Naive thymus-derived CD8-positive, alpha-beta T cell (primary cell): ENCODE measurements around the gene MCM9. TPM values are rescaled to one million over a fixed set of nuclear protein-coding genes. Genes with fewer than 3 reads are reported as not detected.

Source experiments
- ATAC-seq, 2 donors: fragments of 150-1000 bp; cut with Tn5 transposase in 1 of 2; sonication (Bioruptor Pico), chemical (Tn5 transposase) in 1 of 2; 1 replicate in 1 of 2; 2 replicates in 1 of 2; pipeline ENCODE4 v1.10.0; 2021; ENCODE audit warnings: mild to moderate bottlenecking in 2 of 2, moderate library complexity in 2 of 2
- POLR2A ChIA-PET: fragments of 350-600 bp; sonication (Branson Sonifier 250); formaldehyde crosslinking; loops from one replicate; lab custom pipeline; 2021; ENCODE audit warnings: antibody characterized with exemption; lab: Charles Lee
- DNase-seq, 10 donors: peaks; one replicate each; pipeline versions ENCODE4 v3.0.0 to v3.0.0-alpha.2; 2020 to 2022
- H3K27ac Mint-ChIP-seq, 10 donors: one replicate each; pipeline ENCODE4 v1.8.0; 2020 to 2022; ENCODE audit warnings: mild to moderate bottlenecking in 10 of 10, mixed read lengths in 10 of 10, moderate library complexity in 4 of 10, inconsistent platforms in 1 of 10
- H3K27me3 Mint-ChIP-seq, 5 donors: one replicate each; pipeline ENCODE4 v1.8.0; 2021 to 2022; ENCODE audit warnings: mixed read lengths in 5 of 5
- H3K36me3 Mint-ChIP-seq, 3 donors: one replicate each; pipeline ENCODE4 v1.8.0; 2020 to 2022; ENCODE audit warnings: mixed read lengths in 3 of 3, mild to moderate bottlenecking in 2 of 3, inconsistent platforms in 1 of 3
- H3K4me1 Mint-ChIP-seq, 4 donors: one replicate each; pipeline ENCODE4 v1.8.0; 2021 to 2022; ENCODE audit warnings: mixed read lengths in 4 of 4
- H3K4me3 Mint-ChIP-seq, 10 donors: one replicate each; pipeline ENCODE4 v1.8.0; 2020 to 2022; ENCODE audit warnings: mild to moderate bottlenecking in 10 of 10, mixed read lengths in 10 of 10, moderate library complexity in 6 of 10, inconsistent platforms in 1 of 10
- H3K9me3 Mint-ChIP-seq, 9 donors: one replicate each; pipeline ENCODE4 v1.8.0; 2020 to 2022; ENCODE audit warnings: mixed read lengths in 9 of 9, mild to moderate bottlenecking in 3 of 9, inconsistent platforms in 1 of 9, moderate library complexity in 1 of 9
- polyA plus RNA-seq, 3 donors: library from polyadenylated mRNA; unstranded; fragments of 300-500 nt; fragmentation: Illumina TruSeq; gene quantifications; one replicate each; pipeline ENCODE4 v1.2.3, GENCODE V29; 2021
- total RNA-seq, 8 experiments: library from RNA in 2 of 8; stranded (reverse) in 2 of 8; gene quantifications; one replicate each; pipeline ENCODE4 v1.2.3 and lab custom pipeline; 2021 to 2026

The MCM9 gene
- total and polyA plus RNA-seq, 5 experiments from 2014 or later = 9.3 to 34.2 (median 12.2) TPM

DNA sequence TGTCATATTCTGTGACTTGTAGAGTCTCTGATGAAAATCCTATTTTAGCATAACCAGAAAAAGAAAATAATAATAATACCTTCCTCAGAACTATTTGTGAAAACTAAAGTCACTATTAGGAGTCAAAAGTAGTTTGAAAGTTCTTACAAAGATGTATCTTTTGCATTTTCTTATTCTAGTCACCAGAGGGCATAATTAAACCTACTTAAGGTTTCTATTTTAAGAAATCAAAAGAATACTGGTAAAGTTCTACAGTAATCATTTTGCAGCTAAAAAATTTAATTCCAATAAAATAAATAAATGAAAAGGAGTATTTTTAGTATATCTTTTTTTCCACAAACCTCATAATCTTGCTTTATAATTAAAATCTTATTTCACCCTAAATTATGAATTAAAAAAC, 28.0 kb upstream of the MCM9 start:
- no peak for ATAC-seq
- DNase-seq = peak in 3 of 10 donors; percentile 6 to 16 (median 9)

DNA sequence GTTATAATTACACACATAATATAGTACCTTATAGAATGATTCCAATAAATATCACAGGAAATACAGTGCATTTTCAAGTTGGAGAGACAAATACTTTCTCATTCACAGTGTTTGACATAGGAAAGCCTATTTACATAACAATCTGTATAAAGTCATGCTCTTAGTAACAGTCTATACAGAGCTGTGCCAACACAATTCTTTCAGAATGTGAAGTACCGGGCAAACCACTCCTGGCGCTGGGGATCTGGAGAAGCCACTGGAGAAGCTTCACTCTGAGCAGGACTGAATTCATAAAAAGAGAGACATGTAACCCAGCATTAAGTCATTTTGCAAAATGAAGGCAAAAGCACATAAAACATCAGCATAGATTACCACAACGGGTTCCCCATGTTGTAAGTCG, 24.9 kb upstream of the MCM9 start:
- no peak for DNase-seq
- Mint-ChIP-seq H3K9me3 (no peaks in the 10 kb centered on the region), H3K4me3 (no peak overlapping the region), H3K4me1 (peaks cover 0 to 9% (median 1%) of the 10 kb centered on the region in 4 donors), H3K36me3 (peaks cover 0 to 3% (median 0%) of the 10 kb centered on the region in 3 donors), H3K27ac (peak overlapping the region in 1 of 10 donors; percentile 3), H3K27me3 (no peaks in the 10 kb centered on the region)
- ATAC-seq = no peak
- POLR2A ChIA-PET = interaction anchor here (0.6 kb wide), 1 partner anchor 151 kb away, joined by 3 read pairs; no protein-coding TSS in a partner anchor

More for the DNA sequence above, 28.0 kb upstream of the MCM9 start:
- Mint-ChIP-seq H3K36me3 (peaks cover 0 to 3% (median 0%) of the 10 kb centered on the region in 3 donors), H3K9me3 (no peaks in the 10 kb centered on the region), H3K27me3 (no peaks in the 10 kb centered on the region), H3K4me1 (peaks cover 0 to 7% (median 1%) of the 10 kb centered on the region in 4 donors), H3K27ac (no peak overlapping the region), H3K4me3 (no peak overlapping the region)
- POLR2A ChIA-PET = no interaction called here

DNA sequence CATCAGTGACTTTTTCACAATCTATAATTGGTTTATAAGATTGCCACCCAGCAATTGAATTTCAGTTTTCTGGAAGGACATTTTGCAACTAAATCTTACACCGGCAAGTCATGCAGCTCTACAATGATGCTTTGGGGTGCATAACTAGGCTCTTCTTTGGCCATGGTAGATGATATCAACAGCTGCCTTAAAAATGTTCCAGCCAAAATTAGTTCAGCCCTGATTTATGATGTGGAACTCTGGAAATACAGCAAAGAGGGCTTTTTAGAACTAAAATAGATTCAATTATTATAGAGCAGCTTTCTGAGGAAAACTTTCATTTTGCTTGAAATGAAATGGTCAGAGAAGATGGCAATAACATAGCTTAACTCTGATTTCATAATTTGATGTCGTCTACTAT, 18.4 kb upstream of the MCM9 start:
- H3K36me3 Mint-ChIP-seq = peaks cover 3 to 25% (median 23%) of the 10 kb centered on the region in 3 donors
- peaks cover 0 to 2% (median 0%) of the 10 kb centered on the region in 4 donors for H3K4me1 Mint-ChIP-seq
- POLR2A ChIA-PET = no interaction called here
- ATAC-seq = no peak
- H3K27me3 Mint-ChIP-seq = no peaks in the 10 kb centered on the region
- peaks cover 1 to 38% (median 13%) of the 10 kb centered on the region in 9 donors for H3K9me3 Mint-ChIP-seq
- no peak overlapping the region for H3K4me3 Mint-ChIP-seq
- no peak overlapping the region for H3K27ac Mint-ChIP-seq
- DNase-seq = no peak

DNA sequence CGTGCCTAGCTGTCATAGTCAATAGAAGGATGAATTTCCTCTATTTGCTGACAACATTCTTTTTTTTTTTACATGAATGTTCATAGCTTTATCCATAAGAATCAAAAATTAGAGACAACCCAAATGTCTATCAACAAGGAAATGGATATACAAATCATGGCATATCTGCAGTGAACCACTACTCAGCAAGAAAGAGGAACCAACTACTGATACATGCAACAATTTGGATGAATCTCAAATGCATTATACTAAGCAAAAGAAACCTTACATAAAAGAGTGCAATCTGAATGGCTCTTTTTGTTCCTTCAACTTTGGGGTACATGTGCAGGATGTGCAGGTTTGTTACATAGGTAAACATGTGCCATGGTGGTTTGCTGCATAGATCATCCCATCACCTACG, 17.7 kb upstream of the MCM9 start:
- Mint-ChIP-seq H3K36me3 (peaks cover 3 to 25% (median 23%) of the 10 kb centered on the region in 3 donors), H3K4me1 (peaks cover 0 to 2% (median 0%) of the 10 kb centered on the region in 4 donors), H3K9me3 (peaks cover 1 to 44% (median 14%) of the 10 kb centered on the region in 9 donors), H3K4me3 (no peak overlapping the region), H3K27me3 (no peaks in the 10 kb centered on the region), H3K27ac (peak overlapping the region in 1 of 10 donors; percentile 55)
- DNase-seq = no peak
- ATAC-seq = no peak
- POLR2A ChIA-PET = no interaction called here

DNA sequence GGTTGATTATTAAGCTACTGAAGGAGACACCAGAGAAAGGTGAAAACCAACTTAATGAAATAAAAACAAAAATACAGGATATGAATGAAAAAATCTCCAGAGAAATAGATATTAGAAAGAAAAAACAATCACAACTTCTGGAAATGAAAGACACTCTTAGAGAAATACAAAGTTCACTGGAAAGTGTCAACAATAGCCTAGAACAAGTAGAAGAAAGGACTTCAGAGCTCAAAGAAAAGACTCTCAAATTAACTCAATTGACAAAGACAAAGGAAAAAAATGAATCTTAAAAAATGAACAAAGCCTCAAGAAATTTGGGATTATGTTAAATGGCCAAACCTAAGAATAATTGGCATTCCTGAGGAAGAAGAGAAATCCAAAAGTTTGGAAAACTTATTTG, 10.3 kb upstream of the MCM9 start:
- POLR2A ChIA-PET = no interaction called here
- Mint-ChIP-seq H3K4me3 (no peak overlapping the region), H3K36me3 (peaks cover 8 to 53% (median 47%) of the 10 kb centered on the region in 3 donors), H3K27ac (no peak overlapping the region), H3K27me3 (no peaks in the 10 kb centered on the region), H3K4me1 (no peaks in the 10 kb centered on the region), H3K9me3 (peaks cover 13 to 81% (median 59%) of the 10 kb centered on the region in 9 donors)
- no peak for ATAC-seq
- DNase-seq = no peak

DNA sequence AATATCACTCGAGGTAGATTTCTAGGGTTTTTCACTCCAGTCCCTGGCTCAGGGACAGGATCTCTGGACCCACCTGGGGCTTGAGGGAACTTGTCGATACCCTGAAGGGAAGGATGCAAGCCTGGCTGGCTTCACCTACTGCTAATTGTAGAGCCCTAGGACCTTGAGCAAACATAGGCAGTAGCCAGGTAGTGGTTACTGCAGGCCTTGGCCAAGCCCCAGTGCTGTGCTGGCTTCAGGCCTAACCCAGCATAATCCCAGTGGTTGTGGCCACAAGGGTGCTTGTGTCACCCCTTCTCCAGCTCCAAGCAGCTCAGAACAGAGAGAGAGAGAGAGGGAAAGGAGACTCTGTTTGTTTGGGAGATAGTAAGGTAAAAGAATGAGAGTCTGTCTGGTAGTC, 5.8 kb upstream of the MCM9 start:
- no peak overlapping the region for H3K4me3 Mint-ChIP-seq
- no peak for DNase-seq
- no peak for ATAC-seq
- H3K27me3 Mint-ChIP-seq = no peaks in the 10 kb centered on the region
- POLR2A ChIA-PET = no interaction called here
- H3K27ac Mint-ChIP-seq = no peak overlapping the region
- peaks cover 4 to 49% (median 27%) of the 10 kb centered on the region in 9 donors for H3K9me3 Mint-ChIP-seq
- H3K4me1 Mint-ChIP-seq = peaks cover 6 to 17% (median 10%) of the 10 kb centered on the region in 4 donors
- H3K36me3 Mint-ChIP-seq = peaks cover 4 to 51% (median 32%) of the 10 kb centered on the region in 3 donors

DNA sequence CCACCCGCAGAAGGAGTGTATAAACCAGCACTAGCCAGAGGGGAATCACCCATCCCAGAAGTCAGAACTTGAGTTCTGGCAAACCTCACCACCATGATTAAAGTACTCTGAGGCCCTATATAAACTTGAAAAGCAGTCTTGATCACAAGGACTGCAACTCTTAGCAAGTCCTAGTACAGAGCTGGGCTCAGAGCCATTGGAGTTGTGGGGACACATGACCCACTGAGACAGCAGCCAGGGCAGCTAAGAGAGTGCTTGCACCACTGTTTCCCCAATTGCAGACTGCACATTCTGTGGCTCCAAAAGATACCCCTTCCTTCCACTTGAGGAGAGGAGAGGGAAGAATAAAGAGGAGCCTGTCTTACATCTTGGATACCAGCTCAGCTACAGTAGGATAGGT, 4.7 kb upstream of the MCM9 start:
- Mint-ChIP-seq H3K27me3 (no peaks in the 10 kb centered on the region), H3K36me3 (peaks cover 4 to 49% (median 21%) of the 10 kb centered on the region in 3 donors), H3K27ac (peak overlapping the region in 1 of 10 donors; percentile 15), H3K4me3 (no peak overlapping the region), H3K4me1 (peaks cover 10 to 28% (median 16%) of the 10 kb centered on the region in 4 donors), H3K9me3 (peaks cover 2 to 41% (median 17%) of the 10 kb centered on the region in 9 donors)
- POLR2A ChIA-PET = no interaction called here
- no peak for DNase-seq
- ATAC-seq = no peak

DNA sequence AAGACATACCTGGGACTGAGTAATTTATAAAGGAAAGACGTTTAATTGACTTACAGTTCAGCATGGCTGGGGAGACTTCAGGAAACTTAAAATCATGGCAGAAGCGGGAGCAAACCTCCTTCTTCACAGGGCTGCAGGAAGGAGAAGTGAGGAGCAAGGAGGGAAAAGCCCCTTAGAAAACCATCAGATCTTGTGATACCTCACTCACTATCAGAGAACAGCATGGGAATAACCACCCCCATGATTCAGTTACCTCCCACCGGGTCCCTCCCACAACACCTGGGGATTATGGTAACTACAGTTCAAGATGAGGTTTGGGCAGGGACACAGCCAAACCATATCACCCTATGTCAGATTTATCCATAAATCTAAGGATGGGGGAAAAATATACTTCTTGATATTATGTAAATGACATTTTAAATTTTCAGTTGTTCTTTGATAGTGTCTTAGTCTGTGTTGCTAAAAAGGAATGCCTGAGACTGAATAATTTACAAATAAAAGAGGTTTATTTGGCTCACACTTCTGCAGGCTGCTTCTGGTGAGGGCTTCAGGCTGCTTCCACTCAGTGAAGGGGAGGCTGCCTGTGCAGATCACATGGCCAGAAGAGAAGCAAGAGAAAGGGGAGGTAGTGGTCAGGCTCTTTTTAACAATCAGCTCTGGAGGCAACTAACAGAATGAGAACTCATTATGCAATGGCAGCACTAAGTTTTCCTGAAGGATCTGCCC, 1.2 kb upstream of the MCM9 start:
- peaks cover 8 to 34% (median 21%) of the 10 kb centered on the region in 3 donors for H3K36me3 Mint-ChIP-seq

DNA sequence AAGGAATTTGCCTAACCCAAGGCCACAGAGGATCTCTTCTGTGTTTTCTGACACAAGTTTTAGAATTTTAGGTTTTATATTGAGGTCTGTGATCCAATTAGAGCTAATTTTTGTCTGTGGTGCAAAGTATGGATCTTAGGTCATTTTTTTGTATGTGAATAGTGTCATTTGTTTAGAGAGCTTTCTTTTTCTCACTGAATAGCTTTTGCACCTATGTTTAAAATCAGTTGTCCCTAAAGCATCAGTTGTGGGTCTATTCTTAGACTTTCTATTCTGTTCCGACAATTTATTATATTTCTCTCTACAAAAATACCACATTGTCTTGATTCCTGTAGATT, 341 bp upstream of the MCM9 start:
- Mint-ChIP-seq H3K4me1 (peaks cover 17 to 55% (median 33%) of the 10 kb centered on the region in 4 donors), H3K4me3 (peak overlapping the region; percentile 86 to 93 (median 90)), H3K27ac (peak overlapping the region; percentile 78 to 95 (median 91)), H3K9me3 (peaks cover 0 to 15% (median 0%) of the 10 kb centered on the region in 9 donors), H3K36me3 (peaks cover 8 to 37% (median 30%) of the 10 kb centered on the region in 3 donors), H3K27me3 (no peaks in the 10 kb centered on the region)
- DNase-seq = no peak
- no peak for ATAC-seq
- POLR2A ChIA-PET = interaction anchor here (0.6 to 2.9 kb wide), 7 partner anchors 9 to 135 kb away, joined by 3 to 51 read pairs (median 4); partner anchors contain the start of gene ASF1A

More for the DNA sequence above, 1.2 kb upstream of the MCM9 start:
- H3K27ac Mint-ChIP-seq = peak overlapping the region in 9 of 10 donors; percentile 45 to 95 (median 87)
- H3K27me3 Mint-ChIP-seq = no peaks in the 10 kb centered on the region
- H3K4me3 Mint-ChIP-seq = peak overlapping the region; percentile 86 to 93 (median 90)
- no peak for DNase-seq
- peaks cover 0 to 15% (median 2%) of the 10 kb centered on the region in 9 donors for H3K9me3 Mint-ChIP-seq
- ATAC-seq = no peak
- peaks cover 17 to 55% (median 33%) of the 10 kb centered on the region in 4 donors for H3K4me1 Mint-ChIP-seq
- POLR2A ChIA-PET = no interaction called here

DNA sequence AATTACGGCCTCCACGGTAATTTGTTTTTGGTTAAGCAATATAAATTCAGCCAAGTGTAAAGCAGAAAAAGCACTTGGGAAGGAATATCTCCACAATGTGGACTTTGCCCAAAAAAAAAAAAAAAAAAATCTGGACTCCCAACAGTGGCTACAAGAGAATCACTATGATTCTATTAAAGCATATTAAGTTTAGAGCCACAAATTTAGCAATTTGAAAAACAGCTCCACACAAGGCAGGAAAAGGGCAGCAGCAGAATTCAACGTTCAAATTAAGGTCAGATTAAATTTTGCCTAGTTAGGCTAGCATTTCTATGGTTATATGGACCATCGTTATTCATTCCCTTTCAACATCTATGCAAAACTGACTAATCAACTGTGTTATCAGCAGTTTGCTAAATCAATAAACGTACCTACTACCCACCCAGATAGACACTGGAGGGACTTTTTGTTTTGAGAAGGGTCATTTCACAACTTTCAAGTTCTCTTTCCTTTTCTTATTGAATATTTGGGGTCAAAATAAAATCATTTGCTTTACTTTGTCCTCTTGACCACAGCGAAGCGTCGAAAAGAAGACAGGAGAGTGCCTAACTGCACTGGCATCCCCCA, 1.0 kb downstream of the MCM9 start:
- peak overlapping the region; percentile 74 to 93 (median 87) for H3K4me3 Mint-ChIP-seq
- peaks cover 15 to 55% (median 33%) of the 10 kb centered on the region in 4 donors for H3K4me1 Mint-ChIP-seq
- H3K36me3 Mint-ChIP-seq = peaks cover 5 to 39% (median 32%) of the 10 kb centered on the region in 3 donors
- POLR2A ChIA-PET = interaction anchor here (0.6 to 2.9 kb wide), 4 partner anchors 8 to 1291 kb away, joined by 3 to 51 read pairs (median 4); partner anchors contain the start of gene ASF1A
- H3K9me3 Mint-ChIP-seq = peaks cover 0 to 15% (median 0%) of the 10 kb centered on the region in 9 donors
- DNase-seq (no peak), ATAC-seq (no peak)
- H3K27me3 Mint-ChIP-seq = no peaks in the 10 kb centered on the region
- peak overlapping the region; percentile 52 to 95 (median 87) for H3K27ac Mint-ChIP-seq

DNA sequence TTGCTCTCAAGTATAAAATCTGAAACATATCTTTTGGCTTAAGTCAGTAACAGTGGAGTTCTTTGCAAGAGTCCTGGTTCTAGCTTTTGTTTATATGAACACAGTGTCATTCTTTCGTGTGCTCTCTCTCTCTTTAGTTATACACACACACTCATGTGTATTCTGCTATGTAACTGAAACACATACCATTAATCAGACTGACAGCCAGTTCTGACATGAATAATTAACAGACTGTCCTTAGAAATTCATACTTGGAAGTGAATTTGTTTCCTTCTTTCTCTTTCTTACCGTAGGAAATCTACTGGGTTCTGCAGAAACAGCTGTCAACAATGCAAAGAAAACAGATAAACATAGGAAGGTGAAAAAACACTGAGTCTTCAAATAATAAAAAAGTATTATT, 2.5 kb downstream of the MCM9 start:
- Mint-ChIP-seq H3K4me1 (peaks cover 15 to 53% (median 38%) of the 10 kb centered on the region in 4 donors), H3K27me3 (no peaks in the 10 kb centered on the region), H3K27ac (peak overlapping the region in 1 of 10 donors; percentile 75), H3K36me3 (peaks cover 0 to 52% (median 20%) of the 10 kb centered on the region in 3 donors), H3K9me3 (peaks cover 0 to 14% (median 0%) of the 10 kb centered on the region in 9 donors), H3K4me3 (peak overlapping the region in 2 of 10 donors; percentile 86)
- POLR2A ChIA-PET = interaction anchor here (0.6 kb wide), 1 partner anchor 144 kb away, joined by 3 read pairs; no protein-coding TSS in a partner anchor
- DNase-seq = no peak
- no peak for ATAC-seq

DNA sequence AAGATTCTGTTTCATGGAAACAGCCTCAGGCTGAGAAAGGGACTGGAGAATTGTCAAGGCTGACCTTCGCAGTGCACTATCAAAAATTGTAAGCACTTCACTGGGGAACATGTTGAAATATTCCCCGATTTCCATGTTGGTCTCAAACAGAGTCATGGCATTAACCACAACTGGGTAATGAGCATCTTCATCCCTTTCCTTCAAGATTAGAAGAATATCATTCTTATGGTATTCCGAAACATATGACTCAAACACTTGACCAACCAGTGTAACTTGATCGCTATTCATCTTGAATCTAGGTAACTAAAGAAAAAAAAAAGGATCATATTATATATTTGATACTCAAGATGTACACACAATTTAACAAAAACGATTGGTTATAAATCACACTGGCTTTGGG, 3.5 kb downstream of the MCM9 start:
- Mint-ChIP-seq H3K4me1 (peaks cover 11 to 44% (median 33%) of the 10 kb centered on the region in 4 donors), H3K27me3 (no peaks in the 10 kb centered on the region), H3K9me3 (peaks cover 0 to 4% (median 0%) of the 10 kb centered on the region in 9 donors), H3K36me3 (peaks cover 4 to 60% (median 20%) of the 10 kb centered on the region in 3 donors), H3K27ac (no peak overlapping the region), H3K4me3 (no peak overlapping the region)
- DNase-seq (no peak), ATAC-seq (no peak)
- POLR2A ChIA-PET = no interaction called here
